Peyer's patch (tissue), 4 donors: ENCODE measurements around the gene POU1F1.

Experiments
- CTCF ChIP-seq, 6 experiments: fragments of 450-650 bp in 4 of 6; fragments of 200-600 bp in 2 of 6; sonication (generic) in 1 of 6; IDR thresholded peaks; one replicate each; pipeline ENCODE4 v1.5.1; 2017 to 2019; ENCODE audit warnings: antibody characterized with exemption in 6 of 6, mild to moderate bottlenecking in 3 of 6, moderate library complexity in 1 of 6
- POLR2A ChIP-seq, 2 donors: fragments of 450-650 bp; IDR thresholded peaks; one replicate each; pipeline ENCODE4 v1.5.1; 2017; ENCODE audit warnings: antibody characterized with exemption in 2 of 2, mild to moderate bottlenecking in 2 of 2, moderate library complexity in 2 of 2

DNA sequence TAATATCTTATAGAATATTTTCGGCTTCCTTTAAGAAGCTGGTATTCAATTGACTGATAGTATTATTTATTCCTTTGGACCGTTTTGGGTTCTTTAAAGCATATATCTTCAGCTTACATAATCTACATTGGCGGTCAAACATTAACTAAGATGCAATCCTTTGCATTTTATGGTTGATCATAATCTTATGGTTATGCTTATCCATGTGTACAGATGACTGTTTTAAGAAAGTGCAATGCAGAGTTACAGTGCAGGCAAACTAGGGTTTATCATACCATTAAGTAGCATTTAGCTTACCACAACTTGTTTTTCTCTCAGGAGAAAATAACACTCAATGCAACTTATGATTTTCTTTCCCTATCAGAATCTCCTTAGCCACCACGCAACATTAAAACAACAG is 41.4 kb upstream of the POU1F1 start:
- TF ChIP-seq POLR2A (IDR thresholded peaks at IDR 0.05) (no peak), CTCF (IDR thresholded peaks at IDR 0.05) (no peak)
